Neural progenitor cell (in vitro differentiated cells): ENCODE data around the gene PTPRT.
A peak's percentile ranks its signal among the peaks of the same experiment; 100 is the strongest.

Experiments
- CTCF ChIP-seq: fragments of 200-600 bp; sonication (generic); IDR thresholded peaks from 2 replicates; pipeline ENCODE4 v1.5.1; 2017; ENCODE audit warnings: antibody characterized with exemption, mild to moderate bottlenecking
- EZH2 ChIP-seq: fragments of 200-600 bp; sonication (generic); IDR thresholded peaks from 2 replicates; pipeline ENCODE4 v1.6.1; 2017; ENCODE audit warnings: antibody characterized with exemption, mild to moderate bottlenecking, moderate library complexity
- EZH2phosphoT487 ChIP-seq: fragments of 200-600 bp; sonication (generic); IDR thresholded peaks from 2 replicates; pipeline ENCODE4 v1.6.1; 2017; ENCODE audit warnings: antibody characterized with exemption

GRCh38 chr20:42366626-42367025 is 823.1 kb downstream of the PTPRT start:
- TF ChIP-seq CTCF = no peak
- TF ChIP-seq EZH2phosphoT487 = peak; percentile 61
- no peak for TF ChIP-seq EZH2
